GM12892 (cell line): ENCODE results near the gene MPV17L2.

ENCODE experiments used
- POLR2A ChIP-seq: IDR thresholded peaks from 2 replicates; pipeline ENCODE4 v1.6.1; 2011; ENCODE audit warnings: low read depth, low read length, control low read depth
- POLR2AphosphoS5 ChIP-seq: IDR thresholded peaks from 2 replicates; pipeline ENCODE4 v1.6.1; 2011; ENCODE audit warnings: low read depth, low read length, control low read depth
- TAF1 ChIP-seq: IDR thresholded peaks from 2 replicates; pipeline ENCODE4 v1.6.1; 2011; ENCODE audit warnings: low read depth, mild to moderate bottlenecking, control low read depth, low read length, borderline replicate concordance

GRCh38 chr19:18206018-18206417 is 13.0 kb downstream of the MPV17L2 start:
- TF ChIP-seq POLR2A = no peak
- no peak for TF ChIP-seq POLR2AphosphoS5
- TF ChIP-seq TAF1 = no peak
